Tibial artery (tissue), 4 donors: ENCODE results near the gene MAGEF1.

ENCODE experiments used
- DNase-seq, 2 donors: peaks; one replicate each; pipeline ENCODE4 v3.0.0-alpha.2; 2019
- H3K27ac ChIP-seq, 2 donors: fragments of 200-600 bp; sonication (generic) in 1 of 2; 1 replicate in 1 of 2; 2 replicates in 1 of 2; pipeline ENCODE4 v1.5.1; 2018 to 2019; ENCODE audit warnings: mild to moderate bottlenecking in 1 of 2
- H3K27me3 ChIP-seq, 2 donors: fragments of 200-600 bp; sonication (generic) in 1 of 2; one replicate each; pipeline versions ENCODE4 v1.5.1 to v1.6.0; 2016 to 2019
- H3K36me3 ChIP-seq, 3 donors: fragments of 200-600 bp; sonication (generic) in 2 of 3; one replicate each; pipeline ENCODE4 v1.5.1; 2016 to 2019; ENCODE audit warnings: mild to moderate bottlenecking in 2 of 3
- H3K4me1 ChIP-seq, 4 donors: fragments of 200-600 bp; sonication (generic) in 2 of 4; 1 replicate in 3 of 4; 2 replicates in 1 of 4; pipeline ENCODE4 v1.5.1; 2016 to 2019
- H3K4me3 ChIP-seq, 2 donors: fragments of 200-600 bp; sonication (generic) in 1 of 2; 1 replicate in 1 of 2; 2 replicates in 1 of 2; pipeline ENCODE4 v1.5.1; 2018 to 2019; ENCODE audit warnings: mild to moderate bottlenecking in 2 of 2
- H3K9me3 ChIP-seq, 3 donors: fragments of 200-600 bp; sonication (generic) in 1 of 3; one replicate each; pipeline ENCODE4 v1.5.1; 2016 to 2019
- CTCF ChIP-seq, 2 experiments: fragments of 200-600 bp in 1 of 2; fragments of 450-650 bp in 1 of 2; IDR thresholded peaks; one replicate each; pipeline ENCODE4 v1.5.1; 2017 to 2019; ENCODE audit warnings: antibody characterized with exemption in 2 of 2, mild to moderate bottlenecking in 1 of 2, moderate library complexity in 1 of 2
- intact Hi-C: fragments of 100-400 bp; cut with DNase I; formaldehyde crosslinking; loops from one replicate; pipeline ENCODE4 v1.15.0; 2023; ENCODE audit warnings: low total_unique reads

Gene MAGEF1

GRCh38 chr3:184677344-184678316 is 34.2 kb downstream of the MAGEF1 start:
- no peak overlapping the region for H3K4me3 ChIP-seq
- no peaks in the 10 kb centered on the region for H3K9me3 ChIP-seq
- H3K27me3 ChIP-seq, result peaks cover 0 to under 1% of the 10 kb centered on the region in 2 donors
- TF ChIP-seq CTCF (IDR thresholded peaks at IDR 0.05), result no peak
- H3K36me3 ChIP-seq, result no peaks in the 10 kb centered on the region
- intact Hi-C loops, result no loop called here
- no peak for DNase-seq
- H3K4me1 ChIP-seq, result peaks cover 0 to 9% (median 4%) of the 10 kb centered on the region in 4 donors
- H3K27ac ChIP-seq, result no peak overlapping the region

DNA sequence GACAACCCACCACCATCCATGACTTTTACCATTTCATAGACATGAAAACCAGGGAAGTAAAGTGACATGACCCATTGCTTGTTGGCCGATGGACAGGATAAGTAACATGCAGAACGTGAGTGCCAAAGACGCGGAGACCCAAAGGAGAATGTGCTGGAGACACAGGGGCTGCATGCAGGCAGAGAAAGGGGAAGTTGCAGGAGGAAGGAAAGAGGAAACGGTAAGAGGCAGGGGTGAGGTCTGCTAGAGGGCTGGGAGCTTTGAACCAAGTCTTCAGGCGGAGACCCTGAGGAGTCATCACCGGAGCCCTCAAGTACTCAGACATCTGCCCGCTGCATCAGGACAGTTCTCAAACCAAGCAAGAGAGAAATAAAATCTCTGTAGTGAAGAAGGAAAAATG is 34.9 kb downstream of the MAGEF1 start:
- no peaks in the 10 kb centered on the region for H3K9me3 ChIP-seq
- no peak overlapping the region for H3K4me3 ChIP-seq
- intact Hi-C loops, result no loop called here
- H3K27me3 ChIP-seq, result no peaks in the 10 kb centered on the region
- H3K4me1 ChIP-seq, result peaks cover 0 to 9% (median 4%) of the 10 kb centered on the region in 4 donors
- no peak for TF ChIP-seq CTCF (IDR thresholded peaks at IDR 0.05)
- H3K36me3 ChIP-seq, result no peaks in the 10 kb centered on the region
- no peak for DNase-seq
- H3K27ac ChIP-seq, result no peak overlapping the region

GRCh38 chr3:184674626-184675025 is 37.2 kb downstream of the MAGEF1 start:
- Histone ChIP-seq H3K27me3 (no peaks in the 10 kb centered on the region), H3K27ac (no peak overlapping the region), H3K4me1 (peaks cover 0 to 9% (median 4%) of the 10 kb centered on the region in 4 donors), H3K36me3 (no peaks in the 10 kb centered on the region), H3K9me3 (no peaks in the 10 kb centered on the region), H3K4me3 (no peak overlapping the region)
- no peak for TF ChIP-seq CTCF (IDR thresholded peaks at IDR 0.05)
- no peak for DNase-seq
- intact Hi-C loops, result no loop called here

GRCh38 chr3:184672977-184673870 is 38.6 kb downstream of the MAGEF1 start:
- H3K36me3 ChIP-seq, result no peaks in the 10 kb centered on the region
- no peak overlapping the region for H3K27ac ChIP-seq
- no peak overlapping the region for H3K4me3 ChIP-seq
- H3K9me3 ChIP-seq, result no peaks in the 10 kb centered on the region
- peaks cover 0 to 4% of the 10 kb centered on the region in 2 donors for H3K27me3 ChIP-seq
- no peak for TF ChIP-seq CTCF (IDR thresholded peaks at IDR 0.05)
- no peaks in the 10 kb centered on the region for H3K4me1 ChIP-seq
- no peak for DNase-seq
- intact Hi-C loops, result no loop called here

GRCh38 chr3:184672335-184672734 is 39.5 kb downstream of the MAGEF1 start:
- intact Hi-C loops, result no loop called here
- H3K27me3 ChIP-seq, result peaks cover 0 to 4% of the 10 kb centered on the region in 2 donors
- H3K27ac ChIP-seq, result no peak overlapping the region
- H3K36me3 ChIP-seq, result no peaks in the 10 kb centered on the region
- no peak for TF ChIP-seq CTCF (IDR thresholded peaks at IDR 0.05)
- H3K4me3 ChIP-seq, result no peak overlapping the region
- no peaks in the 10 kb centered on the region for H3K4me1 ChIP-seq
- DNase-seq, result no peak
- H3K9me3 ChIP-seq, result no peaks in the 10 kb centered on the region
